Subcutaneous adipose tissue (tissue), 4 donors: Measurements from ENCODE around the gene PPIP5K1. TPM values are rescaled to one million over a fixed set of nuclear protein-coding genes. Genes with fewer than 3 reads are reported as not detected.
"Not testable (repeated sequence)": the region's sequence is repeated elsewhere in the genome, so short reads cannot be mapped to it uniquely, and the experiment has no call there.

Source experiments
- CTCF ChIP-seq: fragments of 450-650 bp; IDR thresholded peaks from one replicate; pipeline ENCODE4 v1.5.1; 2016; ENCODE audit warnings: low read depth, mild to moderate bottlenecking, control low read depth, antibody characterized with exemption, moderate library complexity
- total RNA-seq, 4 donors: library from RNA; depleted of rRNA; stranded (reverse); fragments of >200 nt; gene quantifications; one replicate each; pipeline ENCODE4 v1.1.0, GENCODE V29; 2016

Gene PPIP5K1
- 10 to 100 TPM; 10.6 to 37.2 (median 23.5) TPM for total RNA-seq

- not testable (repeated sequence) for TF ChIP-seq CTCF
Measured at GRCh38 chr15:43589778-43590466, at the start of gene PPIP5K1. PPIP5K1 (minus strand) TSS chr15:43590208; CDS start chr15:43584504, 5,704 bp downstream.

GRCh38 chr15:43625106-43625505, 35.1 kb upstream of the PPIP5K1 start:
- TF ChIP-seq CTCF: no peak

GRCh38 chr15:43618700-43619099, 28.7 kb upstream of the PPIP5K1 start, which contains the start of gene STRC:
STRC (minus strand) TSS chr15:43618800; CDS start chr15:43618722, 78 bp downstream.
- TF ChIP-seq CTCF: not testable (repeated sequence)

- TF ChIP-seq CTCF: not testable (repeated sequence)
Measured at GRCh38 chr15:43593328-43594190, 3.6 kb upstream of the PPIP5K1 start, which contains the start of gene CKMT1B. CKMT1B (plus strand) TSS chr15:43594027; CDS start chr15:43594219, 192 bp downstream.

- no peak for TF ChIP-seq CTCF
Measured at GRCh38 chr15:43552986-43553385, 37.0 kb downstream of the PPIP5K1 start.

- TF ChIP-seq CTCF: no peak
Measured at GRCh38 chr15:43552256-43552655, 37.8 kb downstream of the PPIP5K1 start.
